H1 (cell line): ENCODE data around the gene CHRNG. TPM values are rescaled to one million over a fixed set of nuclear protein-coding genes. Genes with fewer than 3 reads are reported as not detected.

ENCODE experiments used
- CTCF ChIA-PET: fragments of 300-600 bp; sonication (Branson Sonifier 250); formaldehyde crosslinking; loops from one replicate; lab custom pipeline; 2021; ENCODE audit not compliant: partially characterized antibody; lab: Charles Lee
- POLR2A ChIA-PET: fragments of 300-600 bp; sonication (Branson Sonifier 250); formaldehyde crosslinking; loops from one replicate; lab custom pipeline; 2021; ENCODE audit warnings: inconsistent platforms; ENCODE audit not compliant: partially characterized antibody; lab: Charles Lee
- DNase-seq, 2 experiments: peaks; one replicate each; pipeline versions ENCODE4 v3.0.0 to v3.0.0-alpha.2; 2010 to 2022; ENCODE audit warnings: low spot score in 2 of 2, low read depth in 1 of 2, mixed read lengths in 1 of 2
- FAIRE-seq: peaks from 2 replicates; lab custom pipeline; 2011; peaks lifted over from hg19 to GRCh38; lab: Jason Lieb, UNC
- H2AFZ ChIP-seq: 2 replicates; pipeline ENCODE4 v1.8.1; 2012; ENCODE audit warnings: low read length, inconsistent platforms
- H2AK5ac ChIP-seq: 2 replicates; pipeline ENCODE4 v1.6.1; 2013; ENCODE audit warnings: low read depth, low read length
- H2BK120ac ChIP-seq: replicated peaks from 2 replicates; pipeline ENCODE3; 2013; ENCODE audit warnings: low read depth, low read length, inconsistent platforms
- H2BK12ac ChIP-seq: 2 replicates; pipeline ENCODE4 v1.6.1; 2013; ENCODE audit warnings: low read depth, low read length
- H2BK15ac ChIP-seq: 2 replicates; pipeline ENCODE4 v1.6.1; 2013; ENCODE audit warnings: low read length
- H2BK20ac ChIP-seq: 2 replicates; pipeline ENCODE4 v1.6.1; 2013; ENCODE audit warnings: low read length
- H2BK5ac ChIP-seq: 2 replicates; pipeline ENCODE4 v1.6.1; 2013; ENCODE audit warnings: low read depth, low read length
- H3K14ac ChIP-seq: 2 replicates; pipeline ENCODE4 v1.6.1; 2013; ENCODE audit warnings: inconsistent platforms; ENCODE audit not compliant: insufficient read length
- H3K18ac ChIP-seq: 2 replicates; pipeline ENCODE4 v1.6.1; 2013; ENCODE audit warnings: low read length; ENCODE audit errors: extremely low read depth
- H3K23ac ChIP-seq: 2 replicates; pipeline ENCODE4 v1.6.1; 2013; ENCODE audit warnings: inconsistent platforms; ENCODE audit not compliant: insufficient read length
- H3K23me2 ChIP-seq: 2 replicates; pipeline ENCODE4 v1.6.1; 2013; ENCODE audit warnings: low read depth, low read length
- H3K27ac ChIP-seq: 2 replicates; pipeline ENCODE4 v1.6.1; 2011; ENCODE audit warnings: low read depth, low read length, inconsistent platforms
- H3K27me3 ChIP-seq, 4 experiments: replicated peaks in 1 of 4; 1 replicate in 1 of 4; 2 replicates in 3 of 4; pipeline versions ENCODE4 v1.6.1 to v1.8.1; 2011 to 2013; ENCODE audit warnings: low read length in 3 of 4, mild to moderate bottlenecking in 3 of 4, inconsistent platforms in 2 of 4, mixed read lengths in 2 of 4, moderate library complexity in 1 of 4; ENCODE audit not compliant: control insufficient read depth in 3 of 4, insufficient read depth in 3 of 4; ENCODE audit errors: extremely low read depth in 1 of 4
- H3K36me3 ChIP-seq, 4 experiments: 2 replicates each; pipeline versions ENCODE4 v1.6.1 to v1.8.1; 2011 to 2013; ENCODE audit warnings: mild to moderate bottlenecking in 4 of 4, low read length in 3 of 4, moderate library complexity in 2 of 4, control low read depth in 1 of 4, inconsistent platforms in 1 of 4; ENCODE audit not compliant: insufficient read depth in 4 of 4, control insufficient read depth in 2 of 4
- H3K4ac ChIP-seq: replicated peaks from 2 replicates; pipeline ENCODE3; 2013; ENCODE audit warnings: low read length, low read depth, mixed read lengths, inconsistent platforms; ENCODE audit not compliant: insufficient read length
- H3K4me1 ChIP-seq, 4 experiments: replicated peaks in 1 of 4; 1 replicate in 1 of 4; 2 replicates in 3 of 4; pipeline versions ENCODE4 v1.6.1 to v1.8.1; 2011 to 2013; ENCODE audit warnings: low read length in 3 of 4, inconsistent platforms in 2 of 4, mixed read lengths in 1 of 4; ENCODE audit not compliant: insufficient read depth in 4 of 4, control insufficient read depth in 3 of 4
- H3K4me2 ChIP-seq, 2 experiments: 2 replicates each; pipeline versions ENCODE4 v1.6.1 to v1.8.1; 2011 to 2013; ENCODE audit warnings: low read depth in 2 of 2, low read length in 2 of 2, control low read depth in 1 of 2, inconsistent platforms in 1 of 2, mild to moderate bottlenecking in 1 of 2; ENCODE audit not compliant: insufficient read depth in 1 of 2
- H3K4me3 ChIP-seq, 4 experiments: fragments of 200-600, 300-600 bp in 1 of 4; sonication (generic), shearing (Covaris generic), sonication (Bioruptor Twin) in 1 of 4; 2 replicates each; pipeline versions ENCODE4 v1.5.1 to v1.8.1; 2011 to 2016; ENCODE audit warnings: low read length in 4 of 4, low read depth in 3 of 4, control low read depth in 2 of 4, inconsistent platforms in 2 of 4, mild to moderate bottlenecking in 2 of 4, mixed read lengths in 1 of 4, moderate library complexity in 1 of 4; ENCODE audit not compliant: insufficient read depth in 2 of 4; ENCODE audit errors: extremely low read depth in 1 of 4
- H3K56ac ChIP-seq: replicated peaks from 2 replicates; pipeline ENCODE3; 2013; ENCODE audit warnings: low read depth, mild to moderate bottlenecking, mixed read lengths, low read length, inconsistent platforms; ENCODE audit not compliant: insufficient read length
- H3K79me1 ChIP-seq: 2 replicates; pipeline ENCODE4 v1.6.1; 2013; ENCODE audit warnings: low read depth, low read length, control low read depth
- H3K79me2 ChIP-seq, 2 experiments: 2 replicates each; pipeline versions ENCODE4 v1.6.1 to v1.8.1; 2012 to 2013; ENCODE audit warnings: low read length in 2 of 2, mild to moderate bottlenecking in 2 of 2, inconsistent platforms in 1 of 2; ENCODE audit not compliant: insufficient read depth in 2 of 2, control insufficient read depth in 1 of 2
- H3K9ac ChIP-seq, 4 experiments: replicated peaks in 1 of 4; 1 replicate in 1 of 4; 2 replicates in 3 of 4; pipeline versions ENCODE4 v1.6.1 to v1.8.1; 2011 to 2013; ENCODE audit warnings: low read depth in 3 of 4, low read length in 3 of 4, control low read depth in 2 of 4, mild to moderate bottlenecking in 2 of 4, moderate library complexity in 2 of 4, inconsistent platforms in 1 of 4; ENCODE audit errors: extremely low read depth in 1 of 4
- H3K9me3 ChIP-seq, 2 experiments: 2 replicates each; pipeline versions ENCODE4 v1.6.1 to v1.8.1; 2012 to 2013; ENCODE audit warnings: mild to moderate bottlenecking in 2 of 2, moderate library complexity in 2 of 2, control low read depth in 1 of 2, inconsistent platforms in 1 of 2, low read depth in 1 of 2, low read length in 1 of 2, mixed read lengths in 1 of 2; ENCODE audit not compliant: insufficient read depth in 2 of 2
- H4K20me1 ChIP-seq, 2 experiments: replicated peaks in 1 of 2; 2 replicates each; pipeline versions ENCODE3 to v1.8.1; 2011 to 2013; ENCODE audit warnings: inconsistent platforms in 2 of 2, low read length in 2 of 2, mild to moderate bottlenecking in 1 of 2; ENCODE audit not compliant: insufficient read depth in 2 of 2, control insufficient read depth in 1 of 2
- H4K5ac ChIP-seq: 2 replicates; pipeline ENCODE4 v1.6.1; 2013; ENCODE audit warnings: low read length, low read depth, mixed read lengths, inconsistent platforms; ENCODE audit not compliant: insufficient read length
- H4K8ac ChIP-seq: 2 replicates; pipeline ENCODE4 v1.8.0; 2013; ENCODE audit warnings: mild to moderate bottlenecking, moderate library complexity, low read length, inconsistent platforms; ENCODE audit not compliant: insufficient read depth; ENCODE audit errors: extremely low read depth
- H4K91ac ChIP-seq: replicated peaks from 2 replicates; pipeline ENCODE3; 2013; ENCODE audit warnings: low read length, mixed read lengths, inconsistent platforms; ENCODE audit not compliant: insufficient read length
- CBX8 ChIP-seq: fragments of 300-800, 300-1000 bp; sonication (generic); IDR thresholded peaks from 2 replicates; pipeline ENCODE4 v1.7.1; 2016; ENCODE audit warnings: low read depth, low read length, borderline replicate concordance
- GTF2F1 ChIP-seq: IDR thresholded peaks from 2 replicates; pipeline ENCODE4 v1.6.1; 2012; ENCODE audit warnings: low read depth, low read length, improper control_type of control experiment, borderline replicate concordance
- HDAC6 ChIP-seq: IDR thresholded peaks from one replicate; pipeline ENCODE4 v1.7.1; 2012; ENCODE audit warnings: low read depth, mild to moderate bottlenecking, inconsistent platforms, low read length, moderate library complexity
- MAFK ChIP-seq: IDR thresholded peaks from 2 replicates; pipeline ENCODE4 v1.6.1; 2012; ENCODE audit warnings: low read depth, mild to moderate bottlenecking, improper control_type of control experiment, low read length
- RNF2 ChIP-seq: fragments of 200-900, 300-1000 bp; sonication (generic); IDR thresholded peaks from 2 replicates; pipeline ENCODE4 v1.7.1; 2016; ENCODE audit warnings: borderline replicate concordance, low read depth, mild to moderate bottlenecking, antibody characterized with exemption, low read length; ENCODE audit not compliant: poor library complexity, severe bottlenecking; ENCODE audit errors: missing control alignments
- RXRA ChIP-seq: IDR thresholded peaks from 2 replicates; pipeline ENCODE4 v1.6.1; 2011; ENCODE audit warnings: low read depth, mild to moderate bottlenecking, low read length, moderate library complexity; ENCODE audit not compliant: insufficient read depth
- SP2 ChIP-seq: IDR thresholded peaks from 2 replicates; pipeline ENCODE4 v1.6.1; 2012; ENCODE audit warnings: mild to moderate bottlenecking, low read length, inconsistent platforms
- TCF12 ChIP-seq: IDR thresholded peaks from 2 replicates; pipeline ENCODE4 v1.6.1; 2011; ENCODE audit warnings: low read depth, mild to moderate bottlenecking, low read length
- polyA plus RNA-seq, 7 experiments: library from polyadenylated mRNA; depleted of rRNA in 3 of 7; stranded (reverse) in 5 of 7; unstranded in 2 of 7; fragments of >200 nt in 5 of 7; fragments of 200-250 nt in 2 of 7; gene quantifications; 1 replicate in 5 of 7; 2 replicates in 1 of 7; 4 replicates in 1 of 7; pipeline versions ENCODE4 v1.2.1 to v1.2.3, GENCODE V29; 2011 to 2013; ENCODE audit warnings: missing spikeins in 2 of 7, mixed read lengths in 2 of 7
- total RNA-seq: library from RNA; stranded (reverse); fragmentation: NEBNext Ultra II Directional; extraction: Animal tissue kit (Norgen Biotek cat#: 25700); gene quantifications from 2 replicates; pipeline ENCODE4 v1.2.1, GENCODE V29; 2021
- TF ChIP-seq, protein P1 (sequence below): IDR thresholded peaks from 2 replicates; pipeline ENCODE4 v1.6.1; 2011; ENCODE audit warnings: low read length, improper control_type of control experiment
- TF ChIP-seq, protein P2 (sequence below): IDR thresholded peaks from 2 replicates; pipeline ENCODE4 v1.6.1; 2012; ENCODE audit warnings: inconsistent platforms
- TF ChIP-seq, protein P3 (sequence below): IDR thresholded peaks from 2 replicates; pipeline ENCODE4 v1.6.1; 2012; ENCODE audit warnings: low read length, inconsistent platforms

Gene CHRNG
- total and polyA plus RNA-seq, 2 of the 8 experiments (the other 6 are each of a cell fraction or from before 2014, with no cell fraction given), result 0.05 TPM; not detected in 1

DNA sequence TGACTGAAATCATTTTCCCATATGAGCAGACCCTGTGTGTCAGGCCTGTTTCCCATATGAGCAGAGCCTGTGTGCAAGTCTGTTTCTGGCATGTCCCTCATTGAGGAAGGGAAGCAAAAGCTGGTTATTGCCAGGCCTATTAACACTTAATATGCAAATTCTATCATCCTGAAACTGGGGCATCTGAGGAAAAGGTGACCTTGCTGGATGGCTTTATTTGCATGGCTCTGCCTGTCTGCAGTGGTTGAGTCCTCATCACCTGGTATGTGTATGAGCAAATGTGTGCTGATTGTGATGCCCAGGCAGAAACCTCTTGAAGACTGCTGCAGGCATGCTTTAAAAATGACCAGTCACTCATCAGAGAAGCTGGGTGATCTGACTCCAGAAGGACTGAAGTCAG lies 42.2 kb downstream of the CHRNG start:
- H2BK120ac ChIP-seq, result no peak overlapping the region
- H3K36me3 ChIP-seq, result peaks cover 0 to 19% (median 4%) of the 10 kb centered on the region in 4 experiments; a peak in 6 of 8 replicates
- peaks cover 0 to 1% of the 10 kb centered on the region in 2 experiments for H4K20me1 ChIP-seq
- no peak overlapping the region for H2BK5ac ChIP-seq
- H3K18ac ChIP-seq, result no peak overlapping the region
- no peak overlapping the region for H2AK5ac ChIP-seq
- H3K4ac ChIP-seq, result no peak overlapping the region
- H3K4me2 ChIP-seq, result no peak overlapping the region
- H3K4me3 ChIP-seq, result no peak overlapping the region
- no peak overlapping the region for H3K27ac ChIP-seq
- FAIRE-seq (no peak), DNase-seq (no peak)
- H3K9ac ChIP-seq, result no peak overlapping the region
- H2AFZ ChIP-seq, result no peak overlapping the region
- H3K9me3 ChIP-seq, result no peaks in the 10 kb centered on the region
- no peak overlapping the region for H2BK20ac ChIP-seq
- no peaks in the 10 kb centered on the region for H3K27me3 ChIP-seq
- ChIA-PET CTCF (interaction anchor here (0.6 to 2.5 kb wide), 4 partner anchors 10 to 29 kb away, joined by 3 to 11 read pairs (median 4); no protein-coding TSS in a partner anchor), POLR2A (interaction anchor here (1.5 kb wide), 1 partner anchor 8 kb away, joined by 5 read pairs; no protein-coding TSS in a partner anchor)
- no peaks in the 10 kb centered on the region for H3K23me2 ChIP-seq
- H4K91ac ChIP-seq, result no peak overlapping the region
- H3K56ac ChIP-seq, result no peak overlapping the region
- no peak overlapping the region for H4K8ac ChIP-seq
- no peak overlapping the region for H2BK12ac ChIP-seq
- H2BK15ac ChIP-seq, result no peak overlapping the region
- no peaks in the 10 kb centered on the region for H3K79me2 ChIP-seq
- H4K5ac ChIP-seq, result no peak overlapping the region
- no peak overlapping the region for H3K14ac ChIP-seq
- H3K79me1 ChIP-seq, result no peaks in the 10 kb centered on the region; the same call in 1 of the 2 replicates
- no peaks in the 10 kb centered on the region for H3K4me1 ChIP-seq
- H3K23ac ChIP-seq, result no peak overlapping the region
- TF ChIP-seq RNF2 (no peak), CBX8 (no peak), GTF2F1 (no peak), TCF12 (no peak), HDAC6 (no peak), MAFK (no peak), SP2 (no peak), RXRA (no peak)
- TF ChIP-seq, protein P1, sequence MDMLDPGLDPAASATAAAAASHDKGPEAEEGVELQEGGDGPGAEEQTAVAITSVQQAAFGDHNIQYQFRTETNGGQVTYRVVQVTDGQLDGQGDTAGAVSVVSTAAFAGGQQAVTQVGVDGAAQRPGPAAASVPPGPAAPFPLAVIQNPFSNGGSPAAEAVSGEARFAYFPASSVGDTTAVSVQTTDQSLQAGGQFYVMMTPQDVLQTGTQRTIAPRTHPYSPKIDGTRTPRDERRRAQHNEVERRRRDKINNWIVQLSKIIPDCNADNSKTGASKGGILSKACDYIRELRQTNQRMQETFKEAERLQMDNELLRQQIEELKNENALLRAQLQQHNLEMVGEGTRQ, result no peak
- TF ChIP-seq, protein P2, sequence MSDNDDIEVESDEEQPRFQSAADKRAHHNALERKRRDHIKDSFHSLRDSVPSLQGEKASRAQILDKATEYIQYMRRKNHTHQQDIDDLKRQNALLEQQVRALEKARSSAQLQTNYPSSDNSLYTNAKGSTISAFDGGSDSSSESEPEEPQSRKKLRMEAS, result no peak
- TF ChIP-seq, protein P3, sequence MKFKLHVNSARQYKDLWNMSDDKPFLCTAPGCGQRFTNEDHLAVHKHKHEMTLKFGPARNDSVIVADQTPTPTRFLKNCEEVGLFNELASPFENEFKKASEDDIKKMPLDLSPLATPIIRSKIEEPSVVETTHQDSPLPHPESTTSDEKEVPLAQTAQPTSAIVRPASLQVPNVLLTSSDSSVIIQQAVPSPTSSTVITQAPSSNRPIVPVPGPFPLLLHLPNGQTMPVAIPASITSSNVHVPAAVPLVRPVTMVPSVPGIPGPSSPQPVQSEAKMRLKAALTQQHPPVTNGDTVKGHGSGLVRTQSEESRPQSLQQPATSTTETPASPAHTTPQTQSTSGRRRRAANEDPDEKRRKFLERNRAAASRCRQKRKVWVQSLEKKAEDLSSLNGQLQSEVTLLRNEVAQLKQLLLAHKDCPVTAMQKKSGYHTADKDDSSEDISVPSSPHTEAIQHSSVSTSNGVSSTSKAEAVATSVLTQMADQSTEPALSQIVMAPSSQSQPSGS, result no peak
